DOHH2 (cell line): Measurements from ENCODE around the gene OTUD7B.

ENCODE experiments used
- H3F3A ChIP-seq: fragments of 200-600 bp; sonication (generic), shearing (Covaris generic); 2 replicates; pipeline ENCODE4 v1.6.0; 2016; ENCODE audit warnings: antibody characterized with exemption, mild to moderate bottlenecking; ENCODE audit not compliant: control insufficient read depth, insufficient read depth
- H3K27ac ChIP-seq: fragments of 200-600 bp; sonication (generic); 2 replicates; pipeline ENCODE4 v1.5.1; 2014; ENCODE audit warnings: low read depth, mild to moderate bottlenecking, low read length, moderate library complexity
- H3K27me3 ChIP-seq: fragments of 200-600 bp; sonication (generic); 2 replicates; pipeline ENCODE4 v1.6.1; 2014; ENCODE audit warnings: mild to moderate bottlenecking, low read length, mixed read lengths; ENCODE audit not compliant: control insufficient read depth
- H3K36me3 ChIP-seq: fragments of 200-600 bp; sonication (generic); 2 replicates; pipeline ENCODE4 v1.6.1; 2014; ENCODE audit warnings: mild to moderate bottlenecking, low read length, moderate library complexity, mixed read lengths; ENCODE audit not compliant: control insufficient read depth
- H3K4me1 ChIP-seq: fragments of 200-600 bp; sonication (generic); 2 replicates; pipeline ENCODE4 v1.6.1; 2014; ENCODE audit warnings: mild to moderate bottlenecking, low read length, mixed read lengths; ENCODE audit not compliant: control insufficient read depth
- H3K4me2 ChIP-seq: fragments of 200-600 bp; sonication (generic); 2 replicates; pipeline ENCODE4 v1.6.0; 2014; ENCODE audit warnings: mild to moderate bottlenecking, low read length, moderate library complexity
- H3K4me3 ChIP-seq: fragments of 200-600 bp; sonication (generic); 2 replicates; pipeline ENCODE4 v1.5.1; 2014; ENCODE audit warnings: mild to moderate bottlenecking, low read length, mixed read lengths
- H3K79me2 ChIP-seq: fragments of 200-600 bp; sonication (generic); 2 replicates; pipeline ENCODE4 v1.6.1; 2014; ENCODE audit warnings: mild to moderate bottlenecking, low read length, mixed read lengths; ENCODE audit not compliant: control insufficient read depth
- H3K9me2 ChIP-seq: fragments of 200-600 bp; sonication (generic); replicated peaks from 2 replicates; pipeline ENCODE4 v1.6.1; 2014; ENCODE audit warnings: mild to moderate bottlenecking, low read length, mixed read lengths; ENCODE audit not compliant: control insufficient read depth
- H3K9me3 ChIP-seq: fragments of 200-600 bp; sonication (generic); 2 replicates; pipeline ENCODE4 v1.6.1; 2014; ENCODE audit warnings: antibody characterized with exemption, low read length, mixed read lengths; ENCODE audit not compliant: control insufficient read depth, insufficient read depth
- H4K20me1 ChIP-seq: fragments of 200-600 bp; sonication (generic); 2 replicates; pipeline ENCODE4 v1.6.0; 2014; ENCODE audit warnings: low read depth, mild to moderate bottlenecking, antibody characterized with exemption, low read length, moderate library complexity; ENCODE audit not compliant: control insufficient read depth, insufficient read depth
- EZH2phosphoT487 ChIP-seq: fragments of 200-600 bp; sonication (generic); IDR thresholded peaks from 2 replicates; pipeline ENCODE4 v1.6.1; 2017; ENCODE audit warnings: borderline replicate concordance, mild to moderate bottlenecking, antibody characterized with exemption, low read length, moderate library complexity, mixed read lengths
- TF ChIP-seq, protein P1 (sequence below): fragments of 200-600 bp; sonication (generic); IDR thresholded peaks from one replicate; pipeline ENCODE4 v1.5.1; 2014; ENCODE audit warnings: antibody characterized with exemption, mild to moderate bottlenecking, low read depth, low read length; ENCODE audit not compliant: poor library complexity, severe bottlenecking

The OTUD7B gene

DNA sequence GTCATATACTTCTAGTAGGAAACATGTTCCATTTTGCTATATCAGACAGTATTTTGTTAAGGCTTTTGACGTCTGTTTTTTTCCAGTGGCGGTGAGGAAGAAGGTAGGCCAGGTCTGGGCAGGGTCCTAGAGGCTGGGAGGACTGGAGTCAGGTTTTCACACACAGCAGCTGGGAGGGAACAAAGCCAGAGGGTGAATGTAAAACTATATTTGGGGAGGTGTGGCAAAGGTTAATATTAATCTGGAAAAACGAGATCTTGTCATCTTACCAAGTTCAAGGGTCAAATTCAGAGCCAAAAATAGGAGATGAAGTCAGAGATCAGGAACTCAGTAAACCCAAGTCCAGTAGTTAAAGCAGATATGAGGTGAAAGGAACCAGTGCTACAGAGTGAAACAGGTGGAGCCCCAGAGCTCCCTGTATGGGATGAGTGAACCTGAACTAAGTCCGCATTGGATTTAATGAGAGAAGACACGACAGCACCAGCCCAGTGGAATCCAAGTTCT lies 10.7 kb upstream of the OTUD7B start:
- no peak for TF ChIP-seq EZH2phosphoT487
- TF ChIP-seq, protein P1, sequence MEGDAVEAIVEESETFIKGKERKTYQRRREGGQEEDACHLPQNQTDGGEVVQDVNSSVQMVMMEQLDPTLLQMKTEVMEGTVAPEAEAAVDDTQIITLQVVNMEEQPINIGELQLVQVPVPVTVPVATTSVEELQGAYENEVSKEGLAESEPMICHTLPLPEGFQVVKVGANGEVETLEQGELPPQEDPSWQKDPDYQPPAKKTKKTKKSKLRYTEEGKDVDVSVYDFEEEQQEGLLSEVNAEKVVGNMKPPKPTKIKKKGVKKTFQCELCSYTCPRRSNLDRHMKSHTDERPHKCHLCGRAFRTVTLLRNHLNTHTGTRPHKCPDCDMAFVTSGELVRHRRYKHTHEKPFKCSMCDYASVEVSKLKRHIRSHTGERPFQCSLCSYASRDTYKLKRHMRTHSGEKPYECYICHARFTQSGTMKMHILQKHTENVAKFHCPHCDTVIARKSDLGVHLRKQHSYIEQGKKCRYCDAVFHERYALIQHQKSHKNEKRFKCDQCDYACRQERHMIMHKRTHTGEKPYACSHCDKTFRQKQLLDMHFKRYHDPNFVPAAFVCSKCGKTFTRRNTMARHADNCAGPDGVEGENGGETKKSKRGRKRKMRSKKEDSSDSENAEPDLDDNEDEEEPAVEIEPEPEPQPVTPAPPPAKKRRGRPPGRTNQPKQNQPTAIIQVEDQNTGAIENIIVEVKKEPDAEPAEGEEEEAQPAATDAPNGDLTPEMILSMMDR: no peak
- peaks cover 45% of the 10 kb centered on the region for H3K27me3 ChIP-seq
- H3K4me3 ChIP-seq: no peak overlapping the region
- H3F3A ChIP-seq: no peaks in the 10 kb centered on the region
- H3K4me1 ChIP-seq: peaks cover 10% of the 10 kb centered on the region
- no peaks in the 10 kb centered on the region for H3K36me3 ChIP-seq
- H3K9me3 ChIP-seq: no peaks in the 10 kb centered on the region
- H3K27ac ChIP-seq: no peak overlapping the region
- no peaks in the 10 kb centered on the region for H3K79me2 ChIP-seq
- no peaks in the 10 kb centered on the region for H3K9me2 ChIP-seq
- no peaks in the 10 kb centered on the region for H4K20me1 ChIP-seq
- no peak overlapping the region for H3K4me2 ChIP-seq

DNA sequence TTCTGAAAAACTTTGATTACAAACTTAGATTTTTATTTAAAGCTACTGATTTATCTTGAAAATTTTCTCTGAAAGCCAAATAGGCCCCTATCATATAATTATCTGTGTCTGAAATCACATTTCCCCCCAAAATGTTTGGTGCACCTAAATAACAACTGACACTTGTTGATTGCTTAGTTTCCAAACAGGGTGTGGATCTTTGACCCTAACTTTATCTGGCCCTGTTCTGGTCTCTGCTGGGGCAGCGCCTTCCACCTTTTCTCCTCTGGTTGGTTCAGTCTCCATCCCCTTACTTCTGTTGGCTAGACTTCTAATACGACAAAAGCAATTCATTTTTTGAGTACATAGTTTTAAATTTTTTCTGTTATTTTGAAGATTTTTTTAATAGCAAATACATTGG lies 10.2 kb upstream of the OTUD7B start:
- peaks cover 10% of the 10 kb centered on the region for H3K4me1 ChIP-seq
- no peaks in the 10 kb centered on the region for H3K9me3 ChIP-seq
- H3K27me3 ChIP-seq: peaks cover 47% of the 10 kb centered on the region
- H3K4me2 ChIP-seq: no peak overlapping the region
- no peak for TF ChIP-seq EZH2phosphoT487
- TF ChIP-seq, protein P1: no peak
- H3F3A ChIP-seq: no peaks in the 10 kb centered on the region
- H3K27ac ChIP-seq: no peak overlapping the region
- H3K4me3 ChIP-seq: no peak overlapping the region
- H3K36me3 ChIP-seq: no peaks in the 10 kb centered on the region
- no peaks in the 10 kb centered on the region for H4K20me1 ChIP-seq
- no peaks in the 10 kb centered on the region for H3K79me2 ChIP-seq
- H3K9me2 ChIP-seq: no peaks in the 10 kb centered on the region

- H3K27ac ChIP-seq: no peak overlapping the region
Observed at GRCh38 chr1:150018165-150018564, 7.6 kb upstream of the OTUD7B start.

More at GRCh38 chr1:150018165-150018564, 7.6 kb upstream of the OTUD7B start:
- H3K27me3 ChIP-seq: peaks cover 46% of the 10 kb centered on the region
- peaks cover 10% of the 10 kb centered on the region for H3K4me1 ChIP-seq
- no peak for TF ChIP-seq EZH2phosphoT487
- TF ChIP-seq, protein P1: no peak
- no peaks in the 10 kb centered on the region for H3K9me2 ChIP-seq
- H3K36me3 ChIP-seq: no peaks in the 10 kb centered on the region
- no peaks in the 10 kb centered on the region for H3K79me2 ChIP-seq
- H3K4me2 ChIP-seq: 0 out of 2 replicates have a peak overlapping the region, but pooled peaks have one; percentile 5
- H3F3A ChIP-seq: no peaks in the 10 kb centered on the region
- no peaks in the 10 kb centered on the region for H4K20me1 ChIP-seq
- H3K9me3 ChIP-seq: no peaks in the 10 kb centered on the region
- no peak overlapping the region for H3K4me3 ChIP-seq
